ENCODE data around the gene RAB11FIP5.

The RAB11FIP5 gene

GRCh38 chr2:73035899-73036711 is 76.6 kb downstream of the RAB11FIP5 start:
- Mint-ChIP-seq H3K27me3 (no peaks in the 10 kb centered on the region), H3K4me1 (no peaks in the 10 kb centered on the region), H3K36me3 (no peaks in the 10 kb centered on the region), H3K9me3 (no peaks in the 10 kb centered on the region), H3K4me3 (no peak overlapping the region), H3K27ac (no peak overlapping the region)

DNA sequence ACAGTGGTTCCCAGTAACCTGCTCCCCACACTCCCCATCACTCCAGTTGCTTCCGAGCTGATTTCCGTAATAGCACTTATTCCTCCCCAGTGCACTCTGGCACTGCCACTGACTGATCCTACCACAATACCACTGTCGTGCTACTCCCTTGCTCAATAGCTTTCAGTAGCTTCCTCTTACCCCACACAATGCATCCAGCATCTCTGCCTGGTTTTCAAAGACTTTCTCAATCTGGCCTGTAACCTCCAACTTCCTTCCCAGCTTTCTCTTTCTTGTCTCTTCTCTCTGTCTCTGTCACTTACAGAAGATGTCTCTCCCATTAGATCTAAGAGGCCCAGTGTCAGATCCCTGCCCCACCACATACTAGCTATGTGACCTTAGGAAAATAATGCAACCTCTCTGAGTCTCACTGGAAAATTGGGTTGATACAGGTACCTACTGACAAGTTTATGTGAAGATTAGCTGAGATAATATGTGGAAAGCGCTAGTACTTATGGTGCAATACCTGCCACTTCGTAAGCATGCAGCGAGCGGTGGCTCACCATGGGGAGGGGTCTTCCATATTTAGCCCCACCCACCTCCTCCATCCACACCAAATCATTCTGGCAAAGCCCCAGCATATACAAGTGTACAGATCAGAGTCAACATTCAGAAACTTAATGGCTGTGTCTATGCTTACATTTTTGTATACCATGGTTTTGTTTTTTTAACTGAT is 77.9 kb downstream of the RAB11FIP5 start:
- H3K9me3 Mint-ChIP-seq: no peaks in the 10 kb centered on the region
- no peak overlapping the region for H3K4me3 Mint-ChIP-seq
- no peak overlapping the region for H3K27ac Mint-ChIP-seq
- H3K4me1 Mint-ChIP-seq: no peaks in the 10 kb centered on the region
- no peaks in the 10 kb centered on the region for H3K36me3 Mint-ChIP-seq
- H3K27me3 Mint-ChIP-seq: no peaks in the 10 kb centered on the region

- no peaks in the 10 kb centered on the region for H3K4me1 Mint-ChIP-seq
Observed at GRCh38 chr2:73033766-73034381, 78.9 kb downstream of the RAB11FIP5 start.

GRCh38 chr2:73033142-73033765 is 79.5 kb downstream of the RAB11FIP5 start:
- H3K36me3 Mint-ChIP-seq: no peaks in the 10 kb centered on the region
- H3K27me3 Mint-ChIP-seq: no peaks in the 10 kb centered on the region
- no peaks in the 10 kb centered on the region for H3K4me1 Mint-ChIP-seq
- no peaks in the 10 kb centered on the region for H3K9me3 Mint-ChIP-seq
- no peak overlapping the region for H3K27ac Mint-ChIP-seq
- no peak overlapping the region for H3K4me3 Mint-ChIP-seq

More at GRCh38 chr2:73033766-73034381, 78.9 kb downstream of the RAB11FIP5 start:
- H3K36me3 Mint-ChIP-seq: no peaks in the 10 kb centered on the region
- no peak overlapping the region for H3K4me3 Mint-ChIP-seq
- H3K27ac Mint-ChIP-seq: no peak overlapping the region
- H3K9me3 Mint-ChIP-seq: no peaks in the 10 kb centered on the region
- no peaks in the 10 kb centered on the region for H3K27me3 Mint-ChIP-seq

- H3K36me3 Mint-ChIP-seq: no peaks in the 10 kb centered on the region
- H3K9me3 Mint-ChIP-seq: no peaks in the 10 kb centered on the region
Observed at GRCh38 chr2:73032702-73033097, 80.0 kb downstream of the RAB11FIP5 start.

GRCh38 chr2:73031725-73032701 is 80.7 kb downstream of the RAB11FIP5 start:
- no peaks in the 10 kb centered on the region for H3K4me1 Mint-ChIP-seq
- no peak overlapping the region for H3K27ac Mint-ChIP-seq
- no peaks in the 10 kb centered on the region for H3K9me3 Mint-ChIP-seq
- H3K36me3 Mint-ChIP-seq: no peaks in the 10 kb centered on the region
- no peak overlapping the region for H3K4me3 Mint-ChIP-seq
- no peaks in the 10 kb centered on the region for H3K27me3 Mint-ChIP-seq

More at GRCh38 chr2:73032702-73033097, 80.0 kb downstream of the RAB11FIP5 start:
- Mint-ChIP-seq H3K4me3 (no peak overlapping the region), H3K27me3 (no peaks in the 10 kb centered on the region), H3K27ac (no peak overlapping the region), H3K4me1 (no peaks in the 10 kb centered on the region)

- H3K4me3 Mint-ChIP-seq: no peak overlapping the region
- no peak overlapping the region for H3K27ac Mint-ChIP-seq
- H3K9me3 Mint-ChIP-seq: no peaks in the 10 kb centered on the region
- no peaks in the 10 kb centered on the region for H3K36me3 Mint-ChIP-seq
- no peaks in the 10 kb centered on the region for H3K4me1 Mint-ChIP-seq
- H3K27me3 Mint-ChIP-seq: no peaks in the 10 kb centered on the region
Observed at GRCh38 chr2:73031095-73031678, 81.6 kb downstream of the RAB11FIP5 start.

GRCh38 chr2:73028841-73029240 is 83.9 kb downstream of the RAB11FIP5 start:
- Mint-ChIP-seq H3K4me1 (no peaks in the 10 kb centered on the region), H3K27ac (no peak overlapping the region), H3K27me3 (no peaks in the 10 kb centered on the region), H3K9me3 (no peaks in the 10 kb centered on the region), H3K36me3 (no peaks in the 10 kb centered on the region), H3K4me3 (no peak overlapping the region)

- no peaks in the 10 kb centered on the region for H3K9me3 Mint-ChIP-seq
- H3K27ac Mint-ChIP-seq: no peak overlapping the region
- H3K4me1 Mint-ChIP-seq: no peaks in the 10 kb centered on the region
- H3K36me3 Mint-ChIP-seq: peaks cover 1% of the 10 kb centered on the region
- no peak overlapping the region for H3K4me3 Mint-ChIP-seq
- no peaks in the 10 kb centered on the region for H3K27me3 Mint-ChIP-seq
Observed at GRCh38 chr2:73027340-73027739, 85.4 kb downstream of the RAB11FIP5 start.

- H3K4me1 Mint-ChIP-seq: no peaks in the 10 kb centered on the region
- H3K36me3 Mint-ChIP-seq: peaks cover 3% of the 10 kb centered on the region
- H3K27me3 Mint-ChIP-seq: no peaks in the 10 kb centered on the region
- H3K9me3 Mint-ChIP-seq: no peaks in the 10 kb centered on the region
- no peak overlapping the region for H3K4me3 Mint-ChIP-seq
- no peak overlapping the region for H3K27ac Mint-ChIP-seq
Observed at GRCh38 chr2:73023497-73023896, 89.3 kb downstream of the RAB11FIP5 start.

Data from activated naive CD4-positive, alpha-beta T cell treated with anti-CD3 and anti-CD28 coated beads, Interleukin-2, amount 50 U/mL, for 24 hours (primary cell).